H4 (cell line): ENCODE results near the gene USP6NL. TPM values are rescaled to one million over a fixed set of nuclear protein-coding genes. Genes with fewer than 3 reads are reported as not detected.

Experiments used
- DNase-seq: peaks from one replicate; pipeline ENCODE4 v3.0.0-alpha.2; 2015; ENCODE audit warnings: low spot score
- total RNA-seq: library from RNA; depleted of rRNA; stranded (reverse); fragments of >200 nt; shearing (Covaris generic); gene quantifications from 2 replicates; pipeline ENCODE4 v1.2.3, GENCODE V29; 2014

USP6NL gene
- total RNA-seq, 1 experiment from 2014 or later: 9.6 TPM

- DNase-seq: no peak
Observed at GRCh38 chr10:11594589-11595394, 16.7 kb downstream of the USP6NL start.

GRCh38 chr10:11593612-11594011, 17.8 kb downstream of the USP6NL start:
- DNase-seq: no peak

GRCh38 chr10:11589738-11590137, 21.7 kb downstream of the USP6NL start:
- DNase-seq: no peak

- DNase-seq: no peak
Observed at GRCh38 chr10:11588873-11589574, 22.4 kb downstream of the USP6NL start.

GRCh38 chr10:11587722-11588259, 23.7 kb downstream of the USP6NL start:
- no peak for DNase-seq

- no peak for DNase-seq
Observed at GRCh38 chr10:11586170-11586569, 25.3 kb downstream of the USP6NL start.

- no peak for DNase-seq
Observed at GRCh38 chr10:11581213-11581612, 30.2 kb downstream of the USP6NL start.

GRCh38 chr10:11579885-11580284, 31.6 kb downstream of the USP6NL start:
- no peak for DNase-seq

GRCh38 chr10:11578802-11579255, 32.6 kb downstream of the USP6NL start:
- no peak for DNase-seq

- no peak for DNase-seq
Observed at GRCh38 chr10:11576092-11576809, 35.2 kb downstream of the USP6NL start.

- DNase-seq: no peak
Observed at GRCh38 chr10:11573497-11573896, 38.0 kb downstream of the USP6NL start.

GRCh38 chr10:11570751-11571150, 40.7 kb downstream of the USP6NL start:
- DNase-seq: no peak

- no peak for DNase-seq
Observed at GRCh38 chr10:11569471-11569870, 42.0 kb downstream of the USP6NL start.

- DNase-seq: no peak
Observed at GRCh38 chr10:11568578-11568977, 42.9 kb downstream of the USP6NL start.

GRCh38 chr10:11564741-11565140, 46.7 kb downstream of the USP6NL start:
- DNase-seq: no peak

- DNase-seq: no peak
Observed at GRCh38 chr10:11563936-11564335, 47.5 kb downstream of the USP6NL start.

- no peak for DNase-seq
Observed at GRCh38 chr10:11562888-11563287, 48.6 kb downstream of the USP6NL start.

- DNase-seq: no peak
Observed at GRCh38 chr10:11560076-11560709, 51.3 kb downstream of the USP6NL start.

- no peak for DNase-seq
Observed at GRCh38 chr10:11557967-11558366, 53.5 kb downstream of the USP6NL start.

GRCh38 chr10:11557513-11557912, 53.9 kb downstream of the USP6NL start:
- no peak for DNase-seq

GRCh38 chr10:11555556-11555955, 55.9 kb downstream of the USP6NL start:
- no peak for DNase-seq
